Measurements from ENCODE around the gene AOPEP.

GRCh38 chr9:95017062-95017461 lies 290.6 kb downstream of the AOPEP start:
- TF ChIP-seq CTCF (IDR thresholded peaks at IDR 0.05) (no peak), POLR2A (IDR thresholded peaks at IDR 0.05) (no peak)

Measured in testis (tissue), 2 donors.